Measurements from ENCODE around the gene PDGFC.

The PDGFC gene

DNA sequence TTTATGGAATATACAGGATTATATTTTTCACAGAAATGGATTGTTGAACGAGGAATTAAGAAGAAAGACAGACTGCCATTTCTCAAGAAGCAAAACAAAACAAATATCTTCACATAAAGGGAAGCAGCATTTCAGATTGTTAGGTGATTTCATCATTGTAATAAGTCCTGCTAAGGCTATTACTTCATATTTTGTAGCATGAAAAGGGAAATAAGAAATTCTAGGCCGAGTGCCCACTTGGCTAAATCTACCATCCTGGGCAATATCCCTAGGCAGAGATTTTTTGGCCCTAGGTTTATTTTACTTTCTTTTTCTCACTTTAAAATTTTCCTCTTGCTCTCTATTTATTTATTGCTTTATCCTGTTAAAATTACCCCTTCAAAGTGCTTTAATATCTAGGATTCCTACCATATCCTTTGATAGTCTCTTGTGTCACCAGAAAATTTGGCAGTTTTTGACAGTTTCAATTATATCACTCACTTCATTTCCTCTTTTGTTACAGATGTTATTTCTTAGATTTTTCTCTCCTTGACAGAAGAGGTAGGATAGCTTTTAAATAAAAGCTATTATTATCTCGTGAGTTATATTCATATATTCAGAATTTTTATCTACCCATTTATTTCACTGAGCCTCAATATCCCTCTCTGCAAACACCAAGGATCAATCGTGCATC is 142.3 kb downstream of the PDGFC start:
- DNase-seq (ENCODE audit: low read depth) = peak; percentile 50

DNA sequence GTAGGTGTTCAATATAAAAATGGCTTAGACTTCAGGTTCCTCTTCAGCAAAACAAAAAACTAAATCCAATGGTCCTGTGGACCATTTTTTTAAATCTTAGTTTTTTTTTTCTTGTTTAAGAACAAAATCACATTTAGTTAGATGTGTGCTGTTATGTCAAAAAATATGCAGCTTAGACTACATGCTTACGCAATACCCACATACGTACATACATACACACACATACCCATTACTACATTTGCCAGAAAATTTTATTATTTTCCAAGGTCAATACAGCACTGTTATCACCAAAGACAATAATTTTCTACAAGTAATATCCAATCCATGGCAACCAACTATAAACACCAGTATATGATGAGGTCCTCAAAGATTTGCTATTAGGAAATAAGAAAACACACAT is 144.1 kb downstream of the PDGFC start:
- DNase-seq (ENCODE audit: low read depth) = no peak

DNA sequence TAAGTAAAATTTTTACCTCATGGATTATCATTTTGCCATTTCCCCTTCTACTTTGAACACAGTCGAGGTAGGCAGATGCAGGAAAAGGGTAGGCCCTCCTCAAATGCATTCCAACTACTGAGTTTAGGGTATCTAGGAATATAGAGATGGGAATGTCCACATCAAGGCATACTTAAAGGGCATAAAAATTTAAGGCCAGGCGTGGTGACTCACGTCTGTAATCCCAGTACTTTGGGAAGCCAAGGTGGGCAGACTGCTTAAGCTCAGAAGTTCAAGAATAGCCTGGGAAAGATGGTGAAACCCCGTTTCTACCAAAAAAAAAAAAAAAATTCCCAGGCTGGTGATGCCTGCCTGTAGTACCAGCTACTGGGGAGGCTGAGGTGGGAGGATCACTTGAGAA is 146.5 kb downstream of the PDGFC start:
- no peak for DNase-seq (ENCODE audit: low read depth)

DNA sequence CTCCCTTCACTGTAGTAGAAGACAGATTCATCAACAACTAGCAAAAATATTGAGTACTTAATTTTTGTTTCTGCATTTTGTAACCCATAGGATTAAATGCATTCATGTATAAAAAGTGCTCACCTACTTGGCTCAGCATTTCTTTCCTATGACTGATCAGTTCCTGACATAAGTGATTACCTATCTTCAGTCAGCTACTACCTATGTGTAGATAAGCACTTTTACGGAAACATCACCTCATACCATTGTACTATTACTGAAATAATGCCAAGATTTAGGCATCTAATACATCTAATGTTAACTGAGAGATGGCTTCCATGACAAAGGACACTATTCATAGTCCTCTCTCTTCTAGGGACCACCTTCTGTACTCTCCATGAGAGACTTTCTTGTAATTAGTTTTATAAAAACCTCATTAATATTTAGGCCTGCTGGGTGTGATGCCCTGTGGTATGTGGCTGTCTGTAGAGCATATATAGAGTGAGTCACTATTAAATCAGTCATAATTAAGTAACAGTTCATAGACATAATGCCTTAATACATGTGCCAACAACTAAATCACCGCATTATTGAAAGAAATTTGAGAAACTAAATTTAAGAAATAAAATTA is 147.0 kb downstream of the PDGFC start:
- DNase-seq (ENCODE audit: low read depth) = no peak

DNA sequence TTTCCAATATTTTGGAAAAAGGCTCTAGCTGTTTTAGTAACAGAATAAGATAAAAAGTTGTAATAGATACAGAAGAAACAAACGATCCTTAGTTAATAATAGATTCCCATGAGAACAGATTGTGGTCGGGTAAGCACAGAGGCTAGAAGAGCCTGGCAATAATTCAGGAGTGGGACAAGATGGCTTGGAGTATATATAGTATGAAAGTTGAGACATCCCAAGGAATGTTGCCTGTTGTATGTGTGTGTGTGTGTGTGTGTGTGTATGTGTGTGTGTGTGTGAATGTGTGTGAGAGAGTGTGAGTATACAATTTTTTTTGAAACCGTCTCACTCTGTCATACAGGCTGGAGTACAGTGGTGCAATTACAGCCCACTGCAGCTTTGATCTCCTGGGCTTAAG is 150.7 kb downstream of the PDGFC start:
- DNase-seq (ENCODE audit: low read depth) = no peak

DNA sequence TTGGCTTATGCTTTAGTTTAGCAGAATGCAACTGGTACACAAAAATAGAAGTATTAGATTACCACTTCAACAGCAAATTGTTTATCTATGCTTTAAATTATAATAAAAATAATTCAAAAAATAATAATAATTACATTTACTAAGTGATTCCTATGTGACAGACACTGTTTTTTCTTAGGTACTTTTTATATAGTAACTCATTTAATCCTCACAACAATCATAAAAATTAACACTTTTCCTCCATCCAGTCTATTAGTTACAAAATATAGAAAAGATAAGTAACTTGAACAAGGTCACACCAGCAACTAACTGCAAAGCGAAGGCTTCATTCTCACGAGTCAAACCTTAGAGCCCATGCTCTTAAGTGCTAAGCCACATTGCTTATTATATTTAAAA is 155.2 kb downstream of the PDGFC start:
- DNase-seq (ENCODE audit: low read depth) = no peak

DNA sequence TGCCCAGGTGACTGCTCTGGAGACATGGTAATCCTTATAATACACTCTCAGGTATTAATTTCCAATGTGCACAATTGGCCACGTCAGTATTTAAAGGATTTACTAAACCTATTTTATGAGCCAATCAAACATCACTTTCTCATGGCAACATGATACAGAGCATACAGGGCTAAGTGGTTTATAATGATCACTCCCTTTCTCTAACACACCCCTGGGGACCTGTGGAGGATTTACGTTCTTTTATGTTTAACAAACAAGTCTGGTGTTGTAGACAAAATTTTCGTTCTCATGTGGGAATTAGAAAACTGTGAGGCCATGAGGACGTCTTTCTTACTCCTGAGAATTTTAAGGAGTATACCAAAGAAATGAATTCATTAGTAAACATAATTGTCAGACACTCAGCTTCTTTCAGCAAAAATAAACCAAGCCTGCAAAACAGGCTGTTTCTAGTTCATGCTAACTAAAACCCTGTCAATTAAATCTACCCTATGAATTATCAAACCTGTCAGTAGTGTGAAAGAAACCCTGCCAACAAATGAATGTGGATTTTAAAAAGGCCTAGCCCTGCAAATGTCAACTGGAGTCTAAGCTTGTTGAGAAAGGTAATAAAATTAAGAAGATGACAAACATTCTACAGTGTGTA is 155.8 kb downstream of the PDGFC start:
- no peak for DNase-seq (ENCODE audit: low read depth)

DNA sequence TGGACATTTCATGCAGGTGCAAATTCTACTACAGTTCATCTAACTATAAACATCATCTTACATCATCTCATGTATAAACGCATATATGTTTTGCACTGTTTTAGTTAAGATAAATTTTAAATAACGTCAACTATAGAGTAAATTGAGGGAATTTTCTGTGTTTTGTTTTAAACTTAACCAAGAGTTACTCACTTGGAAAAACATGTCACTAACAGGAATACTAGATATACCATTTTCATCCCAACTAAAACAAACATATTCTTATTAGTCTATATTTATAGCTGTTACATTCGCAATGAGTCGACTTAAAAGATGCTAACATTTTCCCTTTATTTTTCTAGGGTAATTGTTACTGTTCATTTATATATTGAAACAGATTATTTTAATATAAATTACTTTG is 159.6 kb downstream of the PDGFC start:
- DNase-seq (ENCODE audit: low read depth) = no peak

DNA sequence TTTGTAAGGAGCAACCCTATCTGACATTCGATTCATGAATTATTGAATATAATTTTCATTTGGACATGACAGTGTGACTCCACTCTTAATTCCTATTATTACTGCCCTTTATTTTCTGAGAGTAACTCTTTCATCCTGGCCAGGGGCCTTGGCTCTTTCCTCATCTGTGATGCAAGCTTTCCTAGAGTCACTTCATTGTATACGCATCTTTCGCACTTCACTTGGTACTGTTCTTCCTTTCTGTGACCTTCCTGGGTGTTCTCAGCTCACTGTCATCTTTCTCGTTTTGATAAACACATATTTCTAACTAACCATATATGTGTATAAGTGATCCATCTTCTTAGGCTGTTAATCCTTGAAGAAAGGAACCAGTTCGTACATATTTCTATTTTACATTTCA is 160.3 kb downstream of the PDGFC start:
- no peak for DNase-seq (ENCODE audit: low read depth)

DNA sequence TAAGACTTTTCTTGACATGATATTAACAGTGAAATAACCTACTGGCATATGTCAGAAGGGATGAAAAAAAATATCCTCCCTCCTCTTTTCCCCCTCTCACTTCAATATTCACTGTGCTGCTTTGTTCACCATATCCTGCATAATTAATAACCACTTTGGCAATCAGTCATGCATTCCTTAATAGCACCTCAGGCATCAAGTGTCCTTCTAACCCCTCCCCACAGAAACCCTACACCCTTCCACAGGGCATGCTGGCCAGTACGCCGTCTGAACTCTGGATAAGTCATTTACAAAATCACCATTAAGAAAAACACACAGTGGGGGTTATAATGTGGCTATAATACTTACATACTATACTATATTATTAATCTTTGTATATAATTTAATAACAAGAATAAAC is 165.9 kb downstream of the PDGFC start:
- no peak for DNase-seq (ENCODE audit: low read depth)

DNA sequence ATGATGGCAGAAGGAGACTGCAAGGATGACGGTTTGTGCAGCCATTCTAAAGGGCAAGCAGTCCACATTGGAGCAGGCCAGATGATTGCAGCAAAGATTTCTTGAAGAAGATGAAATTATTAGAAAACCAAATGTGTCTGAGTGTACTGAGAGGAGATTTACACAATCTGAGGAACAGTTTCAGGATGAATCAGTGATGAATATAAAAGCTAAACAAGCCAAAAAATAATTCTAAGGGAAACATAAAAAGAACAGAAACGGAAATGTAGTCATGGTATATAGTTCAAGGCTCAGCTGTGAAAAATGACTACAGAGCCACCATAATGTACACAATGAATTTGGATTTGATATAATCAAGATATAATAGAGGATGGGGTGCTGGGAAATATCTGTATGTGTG is 168.5 kb downstream of the PDGFC start:
- DNase-seq (ENCODE audit: low read depth) = peak; percentile 6

DNA sequence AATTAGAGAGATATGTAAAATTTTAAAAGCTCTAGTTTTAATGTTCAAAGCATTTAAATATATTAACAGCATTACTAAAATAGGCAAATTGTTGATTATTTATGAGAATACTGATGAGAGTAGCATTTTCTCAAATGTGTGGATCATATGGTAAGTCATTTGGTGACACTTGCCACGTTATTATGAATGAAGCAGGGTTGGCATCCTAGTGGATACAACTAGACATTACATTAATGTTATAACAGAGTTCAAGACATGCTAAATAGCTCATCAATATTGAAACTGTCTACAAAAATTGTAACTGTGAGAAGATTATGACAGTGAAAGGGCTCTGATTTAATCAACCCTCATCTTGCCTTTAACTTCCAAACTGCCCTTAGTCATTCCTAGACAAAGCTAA is 171.1 kb downstream of the PDGFC start:
- no peak for DNase-seq (ENCODE audit: low read depth)

DNA sequence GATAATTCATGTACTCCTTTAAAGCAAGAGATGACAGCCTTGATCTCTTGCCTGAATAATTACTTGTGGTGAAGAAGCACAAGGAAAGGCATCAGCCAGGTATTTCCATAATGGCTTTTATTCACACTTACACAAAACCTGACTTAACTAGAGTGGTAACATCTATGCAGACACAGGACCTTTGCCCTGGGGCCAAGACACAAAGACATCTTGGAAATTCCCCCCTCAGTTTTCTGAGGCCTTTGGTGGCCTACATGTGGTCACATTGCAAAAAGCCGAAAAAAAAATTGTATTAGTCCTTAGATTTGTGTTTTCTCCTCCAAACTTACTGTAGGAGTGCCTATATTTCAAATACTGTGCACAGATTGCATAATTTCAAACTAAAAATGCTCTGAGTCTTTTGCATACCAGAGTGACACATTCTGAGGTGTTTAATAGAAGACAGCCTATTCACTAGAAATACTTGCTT is 172.4 kb downstream of the PDGFC start:
- peak; percentile 27 for DNase-seq (ENCODE audit: low read depth)

DNA sequence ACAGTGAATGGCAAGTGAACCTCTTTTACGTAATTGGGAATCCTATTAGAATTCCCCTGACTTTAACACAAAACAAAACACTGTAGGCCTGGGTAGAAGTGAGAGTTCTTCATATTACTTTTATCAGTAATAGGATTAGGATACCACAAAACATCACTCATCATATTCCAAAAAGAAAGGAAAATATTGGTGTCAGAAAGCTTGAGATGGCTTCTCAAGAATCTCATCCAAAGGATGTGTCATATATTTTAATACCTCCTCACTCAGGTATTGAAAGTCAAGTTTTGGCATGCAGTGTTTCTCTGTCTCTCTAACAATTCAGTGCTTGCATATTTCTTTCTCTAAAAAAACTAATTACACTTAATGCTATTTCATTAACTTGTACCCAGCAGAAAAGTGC is 173.2 kb downstream of the PDGFC start:
- DNase-seq (ENCODE audit: low read depth) = no peak

DNA sequence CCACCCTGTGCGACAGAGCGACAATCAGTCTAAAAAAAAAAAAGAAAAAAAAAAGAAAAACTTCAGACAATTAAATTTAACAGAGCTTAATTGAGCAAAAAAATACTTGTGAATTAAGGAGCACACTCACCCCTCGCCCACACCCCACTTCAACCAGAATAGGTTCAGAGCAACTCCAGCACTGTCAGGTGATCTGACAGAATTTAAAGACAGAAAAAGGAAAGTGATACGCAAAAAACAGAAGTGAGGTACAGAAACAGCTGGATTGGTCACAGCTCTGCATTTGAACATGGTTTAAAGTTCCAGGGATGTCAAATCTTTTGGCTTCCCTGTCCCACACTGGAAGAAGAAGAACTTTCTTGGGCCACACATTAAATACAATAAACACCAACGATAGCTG is 174.4 kb downstream of the PDGFC start:
- no peak for DNase-seq (ENCODE audit: low read depth)

DNA sequence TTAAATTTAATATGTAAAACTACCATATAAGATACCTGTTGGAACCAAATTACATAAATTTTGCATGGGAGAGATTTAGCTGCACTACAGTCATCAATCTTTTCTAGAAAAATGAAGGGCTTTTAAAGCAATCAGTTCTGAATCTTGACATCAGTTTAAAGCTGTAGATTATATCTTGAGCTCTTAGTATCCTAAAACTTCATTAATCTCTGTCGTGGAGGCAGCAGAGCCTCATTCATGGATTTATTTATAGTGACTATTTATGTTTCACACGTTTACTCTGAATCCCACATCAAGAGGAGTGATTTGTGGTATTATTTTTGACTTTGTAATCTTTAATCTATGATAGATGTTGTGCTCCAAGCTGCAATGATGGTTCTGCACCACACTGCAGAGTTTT is 175.9 kb downstream of the PDGFC start:
- DNase-seq (ENCODE audit: low read depth) = no peak

DNA sequence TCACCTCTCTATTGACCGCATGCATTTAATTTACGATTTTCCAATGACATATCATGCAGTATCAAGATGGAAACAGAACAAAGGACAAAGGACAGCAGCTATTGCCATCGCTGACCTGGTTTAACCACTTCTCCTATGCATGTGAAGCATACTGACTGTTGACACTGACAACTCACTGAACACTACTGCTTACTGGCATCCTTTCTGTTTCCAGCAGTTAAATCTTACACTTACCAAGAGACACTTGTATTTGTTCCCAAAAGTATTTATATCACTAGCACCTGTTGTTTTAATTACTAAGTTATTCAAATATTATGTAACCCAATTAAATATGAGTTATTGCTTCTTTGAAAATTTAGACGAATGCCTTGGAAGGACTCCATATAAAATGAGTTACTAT is 176.7 kb downstream of the PDGFC start:
- no peak for DNase-seq (ENCODE audit: low read depth)

DNA sequence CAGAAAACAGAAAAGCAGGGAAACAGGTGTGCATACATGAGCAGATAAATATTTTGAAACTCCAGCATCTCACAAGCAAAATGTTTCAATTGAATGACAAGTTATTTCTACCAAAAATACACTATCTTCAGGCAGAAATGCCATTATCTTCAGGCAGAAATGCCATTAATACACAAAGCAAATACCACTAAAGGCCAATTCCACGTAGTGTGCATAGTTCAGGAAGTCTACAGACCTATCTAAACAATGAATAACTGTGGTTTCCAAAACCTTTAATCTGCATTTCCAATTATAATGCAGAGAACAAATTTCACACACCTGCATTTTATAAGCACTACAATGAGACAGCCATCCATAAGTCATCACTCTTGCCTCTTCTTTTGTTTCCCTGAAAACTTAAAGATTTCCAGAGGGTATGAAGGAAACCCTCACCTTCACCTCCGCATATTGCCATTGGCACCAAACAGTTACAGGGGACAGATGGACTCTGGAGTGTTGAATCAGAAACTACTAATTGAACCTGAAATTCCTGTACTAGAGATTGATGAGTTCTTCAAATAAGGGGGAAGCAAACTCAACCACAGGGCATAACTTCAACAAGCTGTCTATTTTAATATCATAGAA is 179.0 kb downstream of the PDGFC start:
- DNase-seq (ENCODE audit: low read depth) = no peak

DNA sequence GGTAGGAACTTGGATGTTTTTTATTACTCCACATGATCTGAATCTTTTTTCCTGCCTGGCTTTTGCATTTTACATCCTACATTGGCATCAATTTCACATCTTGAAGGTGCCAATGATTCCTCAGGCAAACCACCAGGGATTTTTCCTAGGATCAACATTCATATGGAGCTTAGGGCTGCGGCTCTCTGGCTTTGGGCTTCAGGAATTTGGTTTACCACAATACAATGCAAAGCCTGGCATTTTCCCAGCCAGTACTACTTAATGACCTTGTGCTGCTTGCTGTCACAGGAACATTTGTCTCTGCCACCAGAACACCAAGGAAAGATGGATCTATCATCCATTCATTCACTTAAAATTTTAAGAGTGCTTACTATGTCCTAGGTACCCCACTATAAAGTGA is 180.7 kb downstream of the PDGFC start:
- peak; percentile 53 for DNase-seq (ENCODE audit: low read depth)

DNA sequence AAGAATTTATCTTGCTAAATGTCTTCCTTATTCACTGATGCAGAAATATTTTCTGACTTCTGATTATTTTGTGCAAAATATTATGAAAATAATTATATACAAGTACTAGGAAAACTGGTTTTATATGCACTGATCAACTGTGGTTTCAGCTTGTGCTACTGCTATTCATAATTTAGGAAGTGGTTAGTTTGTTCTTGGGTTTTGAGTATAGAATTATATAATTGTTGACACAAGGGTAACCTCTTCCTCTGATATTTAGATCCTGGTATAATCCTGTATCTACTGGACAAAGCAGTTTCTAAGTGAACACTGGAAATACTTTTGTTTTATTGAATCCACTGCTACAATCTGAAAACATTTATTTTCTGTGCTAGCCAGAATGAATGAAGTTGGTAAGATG is 182.8 kb downstream of the PDGFC start:
- no peak for DNase-seq (ENCODE audit: low read depth)

DNA sequence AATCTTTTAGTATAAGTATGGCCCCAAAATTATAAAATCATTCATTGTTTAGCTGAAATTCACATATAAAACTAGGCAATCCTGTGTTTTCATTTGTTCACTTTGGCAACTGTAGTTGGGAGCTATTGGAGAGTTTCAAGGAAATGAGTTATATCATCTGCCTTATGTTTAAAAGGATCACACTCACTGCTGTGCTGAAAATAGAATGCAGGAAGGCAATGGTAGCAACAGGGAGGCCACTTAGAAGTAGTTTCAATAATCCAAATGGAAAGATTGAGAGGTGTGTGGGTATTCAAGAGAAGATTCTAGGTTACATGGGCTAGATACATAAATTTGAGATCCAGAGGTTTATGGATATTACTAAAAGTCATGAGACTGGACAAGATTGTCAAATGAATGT is 184.9 kb downstream of the PDGFC start:
- no peak for DNase-seq (ENCODE audit: low read depth)

DNA sequence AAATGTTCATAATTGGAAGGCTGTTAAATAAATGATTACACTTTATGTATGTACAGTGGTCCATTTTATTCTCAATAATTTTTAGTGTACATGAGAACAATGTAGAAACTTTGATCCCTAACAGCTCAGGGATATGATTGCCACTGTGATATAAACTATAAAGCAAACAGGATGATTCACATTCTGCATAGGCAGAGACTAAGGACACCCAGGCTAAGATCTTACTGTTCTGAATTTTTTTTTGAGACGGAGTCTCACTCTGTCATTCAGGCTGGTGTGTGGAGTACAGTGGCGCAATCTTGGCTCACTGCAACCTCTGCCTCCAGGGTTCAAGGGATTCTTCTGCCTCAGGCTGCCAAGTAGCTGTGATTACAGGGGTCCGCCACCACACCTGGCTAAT is 186.6 kb downstream of the PDGFC start:
- DNase-seq (ENCODE audit: low read depth) = no peak

DNA sequence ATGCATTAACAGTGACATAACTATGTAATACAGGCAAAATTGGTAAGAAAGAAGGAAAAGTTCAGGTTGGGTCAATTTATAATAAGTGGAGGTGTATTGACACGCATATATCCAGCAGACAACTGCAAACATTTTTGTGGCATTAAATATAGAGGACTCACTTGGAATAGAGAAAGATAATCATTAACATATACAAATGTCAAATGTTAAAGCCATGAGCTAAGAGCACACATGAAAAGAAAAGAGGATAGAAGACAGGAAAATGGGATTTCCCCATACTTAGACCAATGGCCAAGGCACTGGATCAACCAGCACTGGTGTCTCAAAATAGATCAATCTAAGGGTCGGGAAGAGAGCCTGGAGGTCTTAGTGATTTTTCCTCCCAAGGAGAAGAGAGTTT is 187.6 kb downstream of the PDGFC start:
- DNase-seq (ENCODE audit: low read depth) = no peak

Measured in GM04504 (cell line).